Stimulated activated CD4-positive, alpha-beta T cell treated with anti-CD3 and anti-CD28 coated beads, Interleukin-12 subunit alpha, Interleukin-12 subunit beta, amount 100 ng/mL, for 24 hours (primary cell): Measurements from ENCODE around the gene SPRED2.
A peak's percentile ranks its signal among the peaks of the same experiment; 100 is the strongest.

Experiments
- DNase-seq, 2 experiments: peaks; one replicate each; pipeline ENCODE4 v3.0.0-alpha.2; 2020; ENCODE audit warnings: low read depth in 2 of 2

SPRED2 gene

GRCh38 chr2:65311049-65311448 lies 121.3 kb downstream of the SPRED2 start:
- no peak for DNase-seq

GRCh38 chr2:65309699-65310098 lies 122.7 kb downstream of the SPRED2 start:
- DNase-seq: no peak

- DNase-seq: no peak
These were observed 126.5 kb downstream of the SPRED2 start for GRCh38 chr2:65305934-65306333.

- DNase-seq: peak; percentile 59 to 65
These were observed 131.4 kb downstream of the SPRED2 start for GRCh38 chr2:65300761-65301711.

GRCh38 chr2:65300134-65300760 lies 132.2 kb downstream of the SPRED2 start:
- DNase-seq: no peak

GRCh38 chr2:65299246-65299645 lies 133.2 kb downstream of the SPRED2 start:
- peak; percentile 17 to 49 for DNase-seq

- no peak for DNase-seq
These were observed 134.3 kb downstream of the SPRED2 start for GRCh38 chr2:65298089-65298488.

- no peak for DNase-seq
These were observed 134.9 kb downstream of the SPRED2 start for GRCh38 chr2:65297544-65297943.

GRCh38 chr2:65296971-65297370 lies 135.4 kb downstream of the SPRED2 start:
- DNase-seq: no peak

- DNase-seq: no peak
These were observed 137.7 kb downstream of the SPRED2 start for GRCh38 chr2:65294701-65295100.

GRCh38 chr2:65294136-65294535 lies 138.3 kb downstream of the SPRED2 start:
- no peak for DNase-seq

GRCh38 chr2:65293376-65293775 lies 139.0 kb downstream of the SPRED2 start:
- no peak for DNase-seq

GRCh38 chr2:65292461-65293011 lies 139.9 kb downstream of the SPRED2 start:
- no peak for DNase-seq

- DNase-seq: no peak
These were observed 140.3 kb downstream of the SPRED2 start for GRCh38 chr2:65292106-65292400.

GRCh38 chr2:65291216-65292105 lies 140.9 kb downstream of the SPRED2 start:
- DNase-seq: no peak

GRCh38 chr2:65287364-65287763 lies 145.0 kb downstream of the SPRED2 start:
- no peak for DNase-seq

GRCh38 chr2:65282477-65283053 lies 149.8 kb downstream of the SPRED2 start:
- no peak for DNase-seq

- no peak for DNase-seq
These were observed 150.6 kb downstream of the SPRED2 start for GRCh38 chr2:65281627-65282351.

- no peak for DNase-seq
These were observed 152.6 kb downstream of the SPRED2 start for GRCh38 chr2:65279756-65280155.

GRCh38 chr2:65278531-65278981 lies 153.8 kb downstream of the SPRED2 start:
- no peak for DNase-seq
